Astrocyte (in vitro differentiated cells and primary cell): ENCODE measurements around the gene DNMT1.

Experiments
- EZH2 ChIP-seq: IDR thresholded peaks from 2 replicates; pipeline ENCODE4 v1.6.1; 2012; ENCODE audit warnings: mild to moderate bottlenecking, low read length, inconsistent platforms; ENCODE audit not compliant: insufficient read depth
- TF ChIP-seq, protein P1 (sequence below): IDR thresholded peaks from 2 replicates; pipeline ENCODE4 v1.5.1; 2011; ENCODE audit warnings: low read depth, mild to moderate bottlenecking, inconsistent platforms, low read length, moderate library complexity; ENCODE audit not compliant: insufficient read depth

DNA sequence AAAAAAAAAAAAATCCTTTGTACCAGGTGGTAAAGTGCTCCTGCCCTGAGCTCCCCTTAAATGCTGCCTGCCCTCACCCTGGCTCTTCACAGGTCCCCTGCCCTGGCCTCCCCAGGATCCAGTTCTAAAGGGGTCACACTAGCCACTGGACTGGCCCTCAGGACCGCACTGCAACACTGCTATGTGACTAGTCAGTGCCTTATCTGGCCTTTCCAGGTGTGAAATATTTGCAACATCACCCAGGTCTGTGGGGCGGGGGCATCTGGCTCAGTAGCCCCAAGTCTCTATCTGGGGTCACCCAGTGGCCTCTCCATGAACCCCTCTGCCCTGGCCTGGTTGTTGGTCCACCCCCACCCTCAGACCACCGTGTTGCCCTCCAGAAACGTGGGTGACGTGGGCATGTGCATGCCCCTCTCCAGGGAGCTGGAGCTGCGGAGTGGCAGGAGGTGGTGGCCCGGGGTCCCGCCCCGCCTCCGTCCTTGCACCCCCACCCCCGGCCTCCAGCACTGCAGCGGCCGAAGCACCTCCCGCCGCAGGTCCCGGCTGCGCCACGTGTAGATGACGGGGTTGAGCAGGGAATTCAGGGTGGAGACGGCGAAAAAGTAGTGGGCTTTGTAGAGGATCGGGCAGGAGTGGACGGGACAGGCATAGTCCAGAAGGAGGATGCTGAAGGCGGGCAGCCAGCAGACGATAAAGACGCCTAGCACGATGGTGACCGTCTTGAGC, 28.9 kb upstream of the DNMT1 start:
- TF ChIP-seq, protein P1, sequence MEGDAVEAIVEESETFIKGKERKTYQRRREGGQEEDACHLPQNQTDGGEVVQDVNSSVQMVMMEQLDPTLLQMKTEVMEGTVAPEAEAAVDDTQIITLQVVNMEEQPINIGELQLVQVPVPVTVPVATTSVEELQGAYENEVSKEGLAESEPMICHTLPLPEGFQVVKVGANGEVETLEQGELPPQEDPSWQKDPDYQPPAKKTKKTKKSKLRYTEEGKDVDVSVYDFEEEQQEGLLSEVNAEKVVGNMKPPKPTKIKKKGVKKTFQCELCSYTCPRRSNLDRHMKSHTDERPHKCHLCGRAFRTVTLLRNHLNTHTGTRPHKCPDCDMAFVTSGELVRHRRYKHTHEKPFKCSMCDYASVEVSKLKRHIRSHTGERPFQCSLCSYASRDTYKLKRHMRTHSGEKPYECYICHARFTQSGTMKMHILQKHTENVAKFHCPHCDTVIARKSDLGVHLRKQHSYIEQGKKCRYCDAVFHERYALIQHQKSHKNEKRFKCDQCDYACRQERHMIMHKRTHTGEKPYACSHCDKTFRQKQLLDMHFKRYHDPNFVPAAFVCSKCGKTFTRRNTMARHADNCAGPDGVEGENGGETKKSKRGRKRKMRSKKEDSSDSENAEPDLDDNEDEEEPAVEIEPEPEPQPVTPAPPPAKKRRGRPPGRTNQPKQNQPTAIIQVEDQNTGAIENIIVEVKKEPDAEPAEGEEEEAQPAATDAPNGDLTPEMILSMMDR = no peak
- no peak for TF ChIP-seq EZH2
